CD4-positive, alpha-beta T cell treated with Interleukin-4 for 4 hours (primary cell): ENCODE data around the gene KCNK18.
"Not testable (repeated sequence)": the region's sequence is repeated elsewhere in the genome, so short reads cannot be mapped to it uniquely, and the experiment has no call there.

Experiments used
- DNase-seq: peaks from one replicate; pipeline ENCODE4 v3.0.0-alpha.2; 2020

KCNK18 gene

GRCh38 chr10:117222976-117223692 is 25.8 kb downstream of the KCNK18 start:
- no peak for DNase-seq

GRCh38 chr10:117223693-117224430 is 26.6 kb downstream of the KCNK18 start:
- no peak for DNase-seq

DNA sequence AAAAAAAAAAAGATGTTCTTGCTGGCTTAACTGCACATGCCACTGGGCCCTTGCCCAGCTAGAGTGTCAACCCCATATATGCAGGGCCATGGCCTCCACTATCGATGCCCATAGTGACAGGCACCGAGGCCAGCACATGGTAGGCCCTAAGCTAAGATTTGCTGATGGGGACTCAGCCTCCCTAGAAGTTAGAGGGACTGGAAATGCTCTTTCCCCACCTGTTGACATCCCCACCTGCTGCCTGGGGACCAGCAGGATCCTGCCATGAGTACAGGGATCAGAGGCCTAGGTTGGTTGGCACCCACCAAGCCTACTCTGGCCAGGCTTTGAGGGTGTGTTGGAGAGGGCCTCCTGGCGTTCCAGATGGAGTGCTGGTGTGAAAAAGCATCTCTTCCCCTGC is 27.6 kb downstream of the KCNK18 start:
- DNase-seq: no peak

DNA sequence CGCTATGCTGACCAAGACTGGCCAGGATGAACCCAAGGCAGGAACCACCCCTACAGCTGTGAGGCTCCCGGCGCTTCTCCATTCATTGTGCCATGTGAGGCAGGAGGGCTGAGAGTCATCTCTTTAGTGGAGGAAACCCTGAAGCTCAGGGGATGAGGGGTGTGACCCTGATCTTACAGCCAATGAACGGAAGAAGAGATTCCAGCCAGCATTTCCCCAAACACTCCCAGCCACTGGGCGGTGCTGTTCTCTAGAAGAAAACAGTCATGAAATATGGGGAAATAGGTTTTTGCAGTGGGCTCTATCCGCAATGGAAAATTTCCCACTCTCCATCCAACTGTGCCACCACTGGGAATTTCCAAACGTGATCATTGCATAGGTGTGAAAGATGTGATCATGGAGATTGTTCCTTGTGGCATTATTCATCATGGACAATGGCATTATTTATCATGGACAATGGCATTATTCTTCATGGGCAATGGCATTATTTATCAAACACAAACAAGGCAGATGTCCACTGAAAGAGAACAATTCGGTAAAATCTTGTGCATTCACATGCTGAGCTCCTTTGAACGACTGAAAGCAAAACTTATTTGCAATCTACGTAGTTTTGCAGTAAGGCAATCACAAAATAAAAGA is 29.6 kb downstream of the KCNK18 start:
- DNase-seq: no peak

DNA sequence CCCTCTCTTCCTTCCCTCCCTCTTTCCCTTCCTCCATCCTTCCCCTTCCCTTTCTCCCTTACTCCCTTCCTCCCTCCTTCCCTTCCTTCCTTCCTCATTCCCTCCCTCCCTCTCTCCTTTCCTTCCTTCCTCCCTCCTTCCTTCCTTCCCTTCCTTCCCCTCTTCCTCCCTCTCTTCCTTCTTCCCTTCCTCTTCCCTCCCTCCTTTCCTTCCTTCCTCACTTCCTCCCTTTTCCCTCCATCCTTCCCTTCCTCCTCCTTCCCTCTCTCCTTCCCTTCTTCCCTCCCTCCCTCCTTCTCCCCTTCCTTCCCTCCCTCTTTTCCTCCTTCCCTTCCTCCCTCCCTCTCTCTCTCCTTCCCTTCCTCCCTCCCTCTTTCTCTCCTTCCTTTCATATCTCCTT is 30.9 kb downstream of the KCNK18 start:
- DNase-seq: no peak

- not testable (repeated sequence) for DNase-seq
Measured at GRCh38 chr10:117230107-117230506, 32.8 kb downstream of the KCNK18 start.

DNA sequence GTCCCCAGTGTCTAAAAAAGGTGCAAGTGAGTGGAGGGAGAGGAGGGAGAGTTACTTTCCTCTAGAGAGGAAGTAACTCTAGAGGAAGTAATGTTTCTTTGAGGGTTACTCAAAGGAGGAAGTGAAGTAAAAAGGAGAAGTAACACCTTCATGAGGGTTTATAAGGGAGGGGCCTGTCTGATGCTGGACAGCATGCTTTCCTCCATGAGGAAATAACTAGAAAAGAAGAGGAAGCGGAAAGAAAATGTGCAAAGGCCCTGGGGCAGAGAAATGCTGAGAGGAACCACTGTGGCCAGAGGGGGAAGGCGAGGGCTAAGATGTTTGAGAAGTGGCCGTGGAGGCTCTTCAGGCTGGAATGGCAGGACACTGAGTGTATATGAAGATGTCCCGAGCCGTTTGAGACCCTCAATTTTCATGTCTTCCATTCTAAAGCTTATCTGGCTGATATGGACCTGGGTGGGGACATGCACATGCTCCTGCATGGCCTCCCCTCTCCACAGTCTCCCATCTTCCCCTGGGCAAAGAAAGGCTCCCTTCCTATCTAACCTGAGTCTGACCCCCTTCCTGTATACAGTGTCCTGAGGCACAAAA is 40.2 kb downstream of the KCNK18 start:
- no peak for DNase-seq

DNA sequence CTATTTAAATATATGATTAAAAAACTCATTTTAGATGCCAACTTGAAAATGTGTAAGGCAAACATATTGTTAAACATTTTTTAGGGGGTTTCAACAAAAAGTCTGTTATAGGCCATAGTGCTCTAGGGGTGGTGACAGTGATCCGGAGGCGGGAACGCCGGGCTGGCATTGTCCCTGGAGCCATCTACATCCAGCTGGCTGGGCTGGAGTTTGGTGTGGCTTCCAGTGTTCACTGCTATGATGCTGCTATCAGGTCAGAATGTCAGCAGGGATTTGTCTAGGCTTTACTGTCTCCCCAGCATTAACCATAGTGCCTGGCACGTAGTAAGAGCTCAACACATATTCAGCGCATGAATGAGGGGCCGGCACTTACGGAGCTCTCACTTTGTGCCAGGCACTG is 41.8 kb downstream of the KCNK18 start:
- DNase-seq: no peak

DNA sequence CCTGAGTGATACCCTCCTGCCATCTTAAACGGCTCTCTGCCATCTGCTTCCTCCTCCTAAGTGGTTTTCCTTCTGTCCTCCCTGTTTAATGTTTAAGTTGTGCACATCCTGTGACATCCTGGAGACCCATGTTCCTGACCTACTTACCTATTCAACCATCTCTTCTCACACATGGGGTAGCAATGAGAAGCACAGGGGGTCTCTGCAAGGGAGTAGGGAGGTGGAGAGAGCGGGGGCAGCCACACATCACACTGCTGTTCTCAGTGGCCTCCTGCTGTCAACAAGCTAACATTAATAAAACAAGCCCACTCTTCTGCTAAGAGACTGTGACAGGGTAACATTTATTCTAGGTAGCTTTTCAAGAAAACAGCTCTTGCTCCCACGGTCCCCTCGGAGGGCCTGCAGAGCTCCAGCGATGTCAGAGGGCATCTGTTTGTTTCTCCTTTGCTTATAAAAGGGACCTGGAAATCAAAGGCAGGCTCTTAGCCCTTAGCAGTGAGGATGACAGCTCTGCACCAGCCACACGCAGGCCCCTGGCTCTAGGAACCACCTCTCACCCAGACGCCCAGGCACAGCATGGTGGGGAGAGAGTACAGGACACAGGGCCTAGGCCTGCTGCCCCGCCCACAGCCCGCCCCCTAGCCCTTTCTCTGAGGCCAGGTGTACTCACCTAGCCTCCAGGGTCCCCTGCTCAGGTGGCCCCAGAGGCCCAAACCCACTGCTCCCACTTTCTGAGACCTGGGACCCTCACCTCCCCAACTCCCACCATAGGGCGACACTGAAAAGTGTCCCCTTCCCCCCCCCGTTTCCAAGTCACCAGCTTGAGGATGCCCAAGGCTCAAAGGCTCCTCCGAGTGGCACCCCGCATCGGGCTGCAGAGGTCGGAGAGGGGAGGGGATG is 42.7 kb downstream of the KCNK18 start:
- no peak for DNase-seq

GRCh38 chr10:117240621-117241529 is 43.6 kb downstream of the KCNK18 start, which contains the start of gene SLC18A2:
TSS of gene SLC18A2 (plus strand) at chr10:117241114. CDS start at chr10:117241694, 580 bp downstream.
- no peak for DNase-seq

GRCh38 chr10:117241541-117242462 is 44.5 kb downstream of the KCNK18 start:
- DNase-seq: no peak

- DNase-seq: no peak
Measured at GRCh38 chr10:117242463-117242832, 45.2 kb downstream of the KCNK18 start.

GRCh38 chr10:117246997-117247671 is 49.8 kb downstream of the KCNK18 start:
- no peak for DNase-seq

GRCh38 chr10:117248750-117249465 is 51.6 kb downstream of the KCNK18 start:
- no peak for DNase-seq

- no peak for DNase-seq
Measured at GRCh38 chr10:117249493-117250093, 52.3 kb downstream of the KCNK18 start.

GRCh38 chr10:117250411-117250810 is 53.1 kb downstream of the KCNK18 start:
- no peak for DNase-seq

DNA sequence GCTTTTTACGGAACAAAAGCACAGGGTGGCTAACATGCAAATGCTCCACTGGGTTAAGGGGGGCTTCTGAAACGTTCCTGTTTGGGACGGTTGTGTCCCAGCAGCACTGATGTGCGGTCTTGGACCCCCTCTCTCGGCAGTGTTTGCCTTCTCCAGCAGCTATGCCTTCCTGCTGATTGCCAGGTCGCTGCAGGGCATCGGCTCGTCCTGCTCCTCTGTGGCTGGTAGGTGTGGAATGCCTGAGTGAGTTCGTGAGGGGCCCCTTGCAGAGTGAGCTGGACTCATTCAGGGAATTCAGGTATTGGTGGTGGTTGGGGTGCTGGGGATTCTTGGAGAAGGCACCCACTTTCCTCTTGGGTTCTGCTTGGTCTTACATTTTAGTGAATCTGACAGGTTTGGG is 56.6 kb downstream of the KCNK18 start:
- DNase-seq: no peak

DNA sequence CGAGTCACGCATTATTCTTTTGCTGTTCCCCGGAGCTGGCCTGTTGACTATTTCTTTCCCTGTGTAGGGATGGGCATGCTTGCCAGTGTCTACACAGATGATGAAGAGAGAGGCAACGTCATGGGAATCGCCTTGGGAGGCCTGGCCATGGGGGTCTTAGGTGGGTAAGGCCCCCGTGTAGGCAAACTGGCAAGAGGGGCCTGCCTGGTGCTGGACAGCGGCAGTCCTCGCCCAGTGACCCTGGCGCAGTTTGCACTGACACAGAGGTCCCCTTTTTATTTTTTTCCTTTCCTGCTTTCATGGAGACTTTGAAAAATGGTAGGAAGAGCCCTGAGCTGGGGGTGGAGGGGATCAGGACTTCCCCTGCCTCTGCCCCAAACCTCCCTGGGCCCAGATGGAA is 57.0 kb downstream of the KCNK18 start:
- DNase-seq: no peak
